Activated naive CD4-positive, alpha-beta T cell treated with anti-CD3 and anti-CD28 coated beads, Interleukin-2, amount 50 U/mL, for 24 hours (primary cell): Measurements from ENCODE around the gene SIPA1.

ENCODE experiments used
- H3K27ac Mint-ChIP-seq: one replicate; pipeline ENCODE4 v1.8.0; 2021; ENCODE audit warnings: mild to moderate bottlenecking, mixed read lengths
- H3K27me3 Mint-ChIP-seq: one replicate; pipeline ENCODE4 v1.8.0; 2021; ENCODE audit warnings: mixed read lengths
- H3K36me3 Mint-ChIP-seq: one replicate; pipeline ENCODE4 v1.8.0; 2021; ENCODE audit warnings: mixed read lengths
- H3K4me1 Mint-ChIP-seq: one replicate; pipeline ENCODE4 v1.8.0; 2021; ENCODE audit warnings: mixed read lengths
- H3K4me3 Mint-ChIP-seq: one replicate; pipeline ENCODE4 v1.8.0; 2021; ENCODE audit warnings: mild to moderate bottlenecking, mixed read lengths
- H3K9me3 Mint-ChIP-seq: one replicate; pipeline ENCODE4 v1.8.0; 2021; ENCODE audit warnings: mixed read lengths

SIPA1 gene

DNA sequence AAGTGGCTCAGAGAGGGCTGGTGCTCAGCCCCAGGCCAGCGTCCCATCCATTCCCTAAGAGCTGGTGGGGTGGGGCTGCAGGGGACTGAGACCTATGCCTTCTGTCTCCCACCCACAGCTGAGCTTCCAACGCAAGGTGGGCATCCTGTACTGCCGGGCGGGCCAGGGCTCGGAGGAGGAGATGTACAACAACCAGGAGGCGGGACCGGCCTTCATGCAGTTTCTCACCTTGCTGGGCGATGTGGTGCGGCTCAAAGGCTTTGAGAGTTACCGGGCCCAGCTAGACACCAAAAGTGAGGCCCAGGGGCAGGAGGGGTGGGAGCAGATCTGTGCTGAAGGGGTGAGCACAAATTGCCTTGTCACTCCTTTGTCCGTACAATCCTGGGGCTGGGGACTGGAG is 6.9 kb downstream of the SIPA1 start:
- Mint-ChIP-seq H3K36me3 (no peaks in the 10 kb centered on the region), H3K4me1 (peaks cover 33% of the 10 kb centered on the region), H3K27ac (no peak overlapping the region), H3K27me3 (no peaks in the 10 kb centered on the region), H3K4me3 (no peak overlapping the region), H3K9me3 (no peaks in the 10 kb centered on the region)

DNA sequence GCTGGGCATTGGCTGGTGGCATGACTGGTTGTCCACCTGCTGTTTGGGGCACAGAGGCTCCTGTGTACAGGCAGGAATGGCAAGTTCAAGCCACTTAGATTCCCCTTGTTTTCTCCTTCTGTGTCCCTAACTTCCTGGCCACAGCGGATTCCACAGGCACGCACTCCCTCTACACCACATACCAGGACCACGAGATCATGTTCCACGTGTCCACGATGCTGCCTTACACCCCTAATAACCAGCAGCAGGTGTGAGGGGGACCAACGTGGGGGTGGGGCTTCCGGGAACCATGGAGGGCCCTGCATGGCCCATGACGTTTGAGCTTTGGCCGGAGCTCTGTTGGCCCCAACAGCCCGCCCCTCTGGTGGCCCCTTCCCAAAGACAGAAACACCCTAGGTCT is 7.8 kb downstream of the SIPA1 start:
- peaks cover 25% of the 10 kb centered on the region for H3K4me1 Mint-ChIP-seq
- H3K27ac Mint-ChIP-seq = no peak overlapping the region
- no peaks in the 10 kb centered on the region for H3K27me3 Mint-ChIP-seq
- no peaks in the 10 kb centered on the region for H3K36me3 Mint-ChIP-seq
- no peak overlapping the region for H3K4me3 Mint-ChIP-seq
- H3K9me3 Mint-ChIP-seq = no peaks in the 10 kb centered on the region

DNA sequence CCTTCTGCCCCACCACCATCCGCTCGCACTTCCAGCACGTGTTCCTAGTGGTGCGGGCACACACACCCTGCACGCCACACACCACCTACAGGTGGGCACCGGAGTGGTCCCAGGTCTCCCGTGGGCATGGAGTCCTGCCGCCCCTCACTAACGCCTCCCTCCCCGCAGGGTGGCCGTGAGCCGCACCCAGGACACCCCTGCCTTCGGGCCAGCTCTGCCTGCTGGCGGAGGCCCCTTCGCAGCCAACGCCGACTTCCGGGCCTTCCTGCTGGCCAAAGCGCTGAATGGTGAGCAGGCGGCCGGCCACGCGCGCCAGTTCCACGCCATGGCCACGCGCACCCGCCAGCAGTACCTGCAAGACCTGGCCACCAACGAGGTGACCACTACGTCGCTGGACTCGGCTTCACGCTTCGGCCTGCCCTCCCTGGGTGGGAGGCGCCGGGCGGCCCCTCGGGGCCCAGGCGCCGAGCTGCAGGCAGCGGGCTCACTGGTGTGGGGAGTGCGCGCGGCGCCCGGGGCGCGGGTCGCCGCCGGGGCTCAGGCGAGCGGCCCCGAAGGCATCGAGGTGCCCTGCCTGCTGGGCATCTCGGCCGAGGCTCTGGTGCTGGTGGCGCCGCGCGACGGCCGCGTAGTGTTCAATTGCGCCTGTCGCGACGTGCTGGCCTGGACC is 8.5 kb downstream of the SIPA1 start:
- no peaks in the 10 kb centered on the region for H3K36me3 Mint-ChIP-seq
- peaks cover 26% of the 10 kb centered on the region for H3K4me1 Mint-ChIP-seq
- H3K27ac Mint-ChIP-seq = no peak overlapping the region
- H3K9me3 Mint-ChIP-seq = no peaks in the 10 kb centered on the region
- no peak overlapping the region for H3K4me3 Mint-ChIP-seq
- H3K27me3 Mint-ChIP-seq = no peaks in the 10 kb centered on the region

DNA sequence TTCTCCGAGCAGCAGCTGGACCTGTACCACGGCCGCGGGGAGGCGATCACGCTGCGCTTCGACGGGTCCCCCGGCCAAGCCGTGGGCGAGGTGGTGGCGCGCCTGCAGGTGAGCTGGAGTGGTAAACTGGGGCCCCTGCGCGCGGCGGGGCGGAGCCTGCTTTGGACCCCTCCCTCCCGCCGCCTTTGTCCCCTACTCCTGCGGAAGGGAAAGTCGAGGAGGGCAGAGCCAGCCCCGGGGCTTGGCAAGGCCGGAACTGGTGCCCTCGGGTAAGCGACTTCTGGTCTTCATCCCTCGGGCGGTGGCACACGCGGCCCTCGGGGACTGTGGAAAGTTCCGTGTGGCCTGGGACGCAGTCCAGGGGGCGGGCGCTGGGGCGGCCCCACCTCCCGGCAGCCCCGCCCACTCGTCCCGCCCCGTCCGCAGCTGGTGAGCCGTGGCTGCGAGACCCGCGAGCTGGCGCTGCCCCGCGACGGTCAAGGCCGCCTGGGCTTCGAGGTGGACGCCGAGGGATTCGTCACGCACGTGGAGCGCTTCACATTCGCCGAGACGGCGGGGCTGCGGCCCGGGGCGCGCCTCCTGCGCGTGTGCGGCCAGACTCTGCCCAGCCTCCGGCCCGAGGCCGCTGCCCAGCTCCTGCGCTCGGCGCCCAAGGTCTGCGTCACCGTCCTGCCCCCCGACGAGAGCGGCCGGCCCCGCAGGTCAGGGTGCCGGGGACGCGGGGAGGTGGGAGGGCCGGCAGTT is 9.2 kb downstream of the SIPA1 start:
- peaks cover 27% of the 10 kb centered on the region for H3K4me1 Mint-ChIP-seq

DNA sequence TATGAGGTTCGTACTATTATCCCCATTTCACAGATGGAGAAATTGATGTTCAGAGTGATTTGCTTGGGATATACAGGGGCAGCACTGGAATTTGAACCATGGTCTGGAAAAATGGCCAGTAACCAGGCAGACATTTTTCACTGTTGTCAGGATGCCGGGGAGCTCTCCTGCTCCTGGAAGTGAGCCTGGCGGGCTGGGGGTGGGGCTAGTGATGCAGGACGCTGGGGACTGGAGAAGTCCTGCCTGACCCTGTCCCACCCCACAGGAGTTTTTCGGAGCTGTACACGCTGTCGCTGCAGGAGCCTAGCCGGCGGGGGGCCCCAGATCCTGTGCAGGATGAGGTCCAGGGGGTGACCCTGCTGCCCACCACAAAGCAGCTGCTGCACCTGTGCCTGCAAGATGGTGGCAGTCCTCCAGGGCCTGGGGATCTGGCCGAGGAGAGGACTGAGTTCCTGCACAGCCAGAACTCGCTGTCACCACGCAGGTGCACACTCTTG is 11.1 kb downstream of the SIPA1 start:
- H3K27ac Mint-ChIP-seq = no peak overlapping the region
- H3K4me3 Mint-ChIP-seq = no peak overlapping the region
- H3K36me3 Mint-ChIP-seq = no peaks in the 10 kb centered on the region
- H3K4me1 Mint-ChIP-seq = peaks cover 32% of the 10 kb centered on the region
- H3K9me3 Mint-ChIP-seq = no peaks in the 10 kb centered on the region
- no peaks in the 10 kb centered on the region for H3K27me3 Mint-ChIP-seq

More for the DNA sequence above, 9.2 kb downstream of the SIPA1 start:
- Mint-ChIP-seq H3K4me3 (no peak overlapping the region), H3K9me3 (no peaks in the 10 kb centered on the region), H3K36me3 (no peaks in the 10 kb centered on the region), H3K27me3 (no peaks in the 10 kb centered on the region), H3K27ac (no peak overlapping the region)

DNA sequence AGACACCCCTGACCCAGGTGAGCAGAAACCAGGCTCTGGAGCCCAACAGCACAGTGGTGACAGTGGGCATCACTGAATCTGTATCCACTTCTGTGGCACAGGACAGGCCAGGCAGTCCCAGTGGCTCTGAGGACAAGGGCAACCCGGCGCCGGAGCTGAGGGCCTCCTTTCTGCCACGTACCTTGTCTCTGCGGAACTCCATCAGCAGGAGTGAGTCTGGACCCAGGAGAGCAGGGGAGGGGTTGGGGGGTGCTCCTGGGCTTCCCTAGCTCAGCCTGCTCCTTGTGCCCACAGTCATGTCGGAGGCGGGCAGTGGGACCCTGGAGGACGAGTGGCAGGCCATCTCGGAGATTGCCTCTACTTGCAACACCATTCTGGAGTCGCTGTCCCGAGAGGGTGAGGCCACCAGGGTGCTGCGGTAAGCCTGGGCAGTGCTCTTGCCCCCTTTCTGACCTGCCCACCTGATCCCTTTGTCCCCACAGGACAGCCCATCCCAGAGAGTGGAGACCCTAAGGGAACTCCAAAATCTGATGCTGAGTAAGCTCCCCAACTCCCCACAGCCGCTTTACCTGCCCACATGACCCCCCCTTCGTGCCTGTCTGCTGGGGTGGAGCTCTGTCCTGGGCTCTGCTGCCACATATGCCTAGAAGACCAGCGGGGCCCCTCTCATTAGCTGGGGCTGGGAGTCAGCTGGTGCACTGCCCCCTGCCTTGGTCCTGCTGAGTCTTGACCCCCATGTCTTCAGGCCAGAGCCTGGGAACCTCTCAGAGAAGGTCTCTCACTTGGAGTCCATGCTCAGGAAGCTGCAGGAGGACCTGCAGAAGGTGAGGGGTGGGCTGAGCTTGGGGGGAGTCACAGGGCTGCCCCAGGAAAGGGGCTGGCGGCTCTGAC is 12.0 kb downstream of the SIPA1 start:
- H3K4me1 Mint-ChIP-seq = peaks cover 31% of the 10 kb centered on the region
- H3K9me3 Mint-ChIP-seq = no peaks in the 10 kb centered on the region
- H3K4me3 Mint-ChIP-seq = no peak overlapping the region
- no peak overlapping the region for H3K27ac Mint-ChIP-seq
- no peaks in the 10 kb centered on the region for H3K36me3 Mint-ChIP-seq
- no peaks in the 10 kb centered on the region for H3K27me3 Mint-ChIP-seq

DNA sequence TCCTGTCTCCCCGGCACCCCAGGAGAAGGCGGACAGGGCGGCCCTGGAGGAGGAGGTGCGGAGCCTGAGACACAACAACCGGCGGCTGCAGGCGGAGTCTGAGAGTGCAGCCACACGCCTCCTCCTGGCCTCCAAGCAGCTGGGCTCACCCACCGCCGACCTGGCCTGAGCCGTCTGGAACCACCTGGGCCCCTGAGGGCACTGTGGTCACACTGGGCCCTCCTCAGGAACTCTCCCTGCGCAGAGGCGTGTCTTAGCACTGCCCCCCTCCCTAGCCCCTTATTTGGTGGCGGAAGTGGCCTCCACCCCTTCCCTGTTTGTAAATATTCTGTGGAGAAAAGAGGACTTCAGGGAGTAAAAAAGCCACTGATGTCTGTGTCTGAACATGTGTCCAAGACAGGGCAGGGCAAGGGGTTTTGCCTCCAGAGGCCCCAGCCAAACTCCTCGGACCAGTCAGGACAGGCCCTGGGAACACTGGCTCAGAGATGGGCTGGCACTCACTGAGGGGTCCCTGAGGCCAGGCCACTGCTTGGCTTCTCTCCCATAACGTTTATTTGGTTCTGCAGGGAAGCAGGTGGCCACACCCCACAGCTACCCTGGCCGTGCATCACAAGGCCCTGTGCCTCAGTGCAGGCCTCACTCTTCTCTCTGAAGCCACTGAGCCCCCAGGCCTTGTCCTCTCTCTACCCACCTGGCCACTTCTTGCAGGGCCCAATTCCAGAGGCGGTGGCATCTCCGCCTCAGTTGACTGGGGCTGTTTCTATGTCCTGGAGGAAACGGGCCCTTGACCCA is 12.8 kb downstream of the SIPA1 start:
- H3K4me3 Mint-ChIP-seq = no peak overlapping the region
- no peaks in the 10 kb centered on the region for H3K9me3 Mint-ChIP-seq
- no peaks in the 10 kb centered on the region for H3K27me3 Mint-ChIP-seq
- H3K36me3 Mint-ChIP-seq = peaks cover 4% of the 10 kb centered on the region
- peaks cover 37% of the 10 kb centered on the region for H3K4me1 Mint-ChIP-seq
- no peak overlapping the region for H3K27ac Mint-ChIP-seq

DNA sequence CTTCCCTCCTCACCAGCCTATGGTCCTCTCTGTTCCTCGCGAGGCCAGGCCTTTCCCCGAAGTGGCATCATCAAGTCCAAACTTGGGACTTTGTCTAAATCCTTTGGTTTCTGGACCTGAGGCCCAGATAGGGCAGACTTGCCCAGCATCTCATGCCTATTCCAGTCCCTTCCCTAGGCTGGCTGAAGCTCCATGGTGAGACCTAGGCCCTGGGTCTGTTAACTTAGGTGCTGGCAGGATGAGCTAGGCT is 13.4 kb downstream of the SIPA1 start:
- H3K9me3 Mint-ChIP-seq = no peaks in the 10 kb centered on the region
- no peaks in the 10 kb centered on the region for H3K27me3 Mint-ChIP-seq
- peak overlapping the region; percentile 30 for H3K27ac Mint-ChIP-seq
- peaks cover 4% of the 10 kb centered on the region for H3K36me3 Mint-ChIP-seq
- peaks cover 40% of the 10 kb centered on the region for H3K4me1 Mint-ChIP-seq
- H3K4me3 Mint-ChIP-seq = peak overlapping the region; percentile 74

DNA sequence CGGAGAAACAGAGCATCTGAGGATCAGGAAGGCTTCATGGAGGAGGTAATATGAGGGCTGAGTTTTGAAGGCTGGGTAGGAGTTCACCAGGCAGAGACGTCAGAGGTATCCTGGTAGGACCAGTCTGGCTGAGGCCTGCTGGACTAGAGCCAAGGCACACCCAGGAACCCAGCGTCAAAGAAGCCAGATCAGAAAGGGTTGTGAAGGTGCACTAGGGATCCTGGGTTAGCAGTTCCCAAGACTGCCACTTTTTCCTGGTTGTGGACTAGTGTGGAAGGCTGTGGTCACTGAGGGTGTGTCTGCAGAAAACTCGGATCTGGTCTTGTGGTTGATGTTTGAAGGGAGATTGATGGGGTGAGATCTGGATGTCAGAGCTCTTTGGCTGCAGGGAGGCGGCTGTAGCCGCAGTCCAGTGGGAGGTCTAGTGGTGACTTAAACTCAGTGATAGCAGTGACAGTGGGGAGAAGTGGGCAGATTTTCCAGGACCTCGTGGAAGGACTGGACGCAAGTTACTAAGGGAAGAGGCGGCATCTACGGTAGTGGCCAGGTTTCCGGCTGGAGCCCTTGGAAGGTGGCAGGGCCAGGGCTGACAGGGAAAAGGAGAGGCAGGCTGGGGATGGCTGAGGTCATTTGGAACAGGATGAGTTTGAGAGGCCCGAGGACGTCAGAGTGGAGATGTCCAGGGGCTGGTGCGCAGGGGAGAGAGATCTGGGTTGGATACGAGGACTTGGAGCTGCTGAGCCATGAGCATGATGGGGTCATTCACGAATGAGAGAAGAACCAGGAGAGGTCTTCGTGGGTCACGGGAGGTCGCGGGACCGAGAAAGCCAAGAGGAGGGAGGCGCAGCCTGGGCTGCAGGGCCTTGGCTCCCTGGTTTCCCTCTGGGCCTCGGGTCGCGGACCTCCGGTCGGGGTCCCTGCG is 13.9 kb downstream of the SIPA1 start:
- Mint-ChIP-seq H3K9me3 (no peaks in the 10 kb centered on the region), H3K4me3 (peak overlapping the region; percentile 74), H3K36me3 (peaks cover 4% of the 10 kb centered on the region), H3K4me1 (peaks cover 42% of the 10 kb centered on the region), H3K27me3 (no peaks in the 10 kb centered on the region), H3K27ac (peak overlapping the region; percentile 30)

DNA sequence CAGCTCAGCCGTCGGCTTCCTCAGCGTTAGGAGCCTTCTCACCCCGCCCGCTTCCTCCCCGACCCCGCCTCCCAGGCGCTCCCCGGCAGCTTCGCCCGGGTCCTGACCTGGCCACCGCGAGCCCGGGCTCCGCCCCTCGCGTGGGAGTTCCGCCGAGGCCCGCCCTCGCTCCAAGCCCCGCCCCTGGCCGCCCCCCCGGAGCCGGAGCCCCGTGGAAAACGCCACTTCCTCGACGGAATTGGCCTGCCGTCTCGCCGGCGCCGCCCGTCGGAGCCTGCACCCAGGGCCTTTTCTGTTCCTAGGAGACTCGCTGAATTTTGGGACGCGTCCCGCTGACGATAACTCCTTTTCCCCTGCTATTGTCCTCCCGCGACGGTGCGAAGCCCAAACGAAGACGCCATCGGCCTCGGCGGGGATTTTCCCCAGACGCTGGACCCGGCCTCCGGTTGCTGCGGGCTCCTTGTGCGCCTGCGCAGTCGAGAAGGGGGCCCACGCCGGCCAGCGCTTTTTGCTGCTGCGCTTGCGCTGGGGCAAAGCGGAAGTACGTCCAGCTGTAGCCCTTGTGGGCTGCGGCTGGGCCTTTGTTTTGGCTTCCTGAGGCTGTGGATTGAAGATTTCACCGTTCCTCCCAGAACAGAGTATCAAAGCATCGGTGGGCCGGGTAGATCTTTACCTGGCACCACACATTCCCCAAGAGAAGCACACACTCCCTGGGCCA is 14.8 kb downstream of the SIPA1 start:
- H3K4me1 Mint-ChIP-seq = peaks cover 49% of the 10 kb centered on the region
- peaks cover 6% of the 10 kb centered on the region for H3K36me3 Mint-ChIP-seq
- peak overlapping the region; percentile 95 for H3K27ac Mint-ChIP-seq
- peak overlapping the region; percentile 90 for H3K4me3 Mint-ChIP-seq
- H3K9me3 Mint-ChIP-seq = no peaks in the 10 kb centered on the region
- no peaks in the 10 kb centered on the region for H3K27me3 Mint-ChIP-seq

DNA sequence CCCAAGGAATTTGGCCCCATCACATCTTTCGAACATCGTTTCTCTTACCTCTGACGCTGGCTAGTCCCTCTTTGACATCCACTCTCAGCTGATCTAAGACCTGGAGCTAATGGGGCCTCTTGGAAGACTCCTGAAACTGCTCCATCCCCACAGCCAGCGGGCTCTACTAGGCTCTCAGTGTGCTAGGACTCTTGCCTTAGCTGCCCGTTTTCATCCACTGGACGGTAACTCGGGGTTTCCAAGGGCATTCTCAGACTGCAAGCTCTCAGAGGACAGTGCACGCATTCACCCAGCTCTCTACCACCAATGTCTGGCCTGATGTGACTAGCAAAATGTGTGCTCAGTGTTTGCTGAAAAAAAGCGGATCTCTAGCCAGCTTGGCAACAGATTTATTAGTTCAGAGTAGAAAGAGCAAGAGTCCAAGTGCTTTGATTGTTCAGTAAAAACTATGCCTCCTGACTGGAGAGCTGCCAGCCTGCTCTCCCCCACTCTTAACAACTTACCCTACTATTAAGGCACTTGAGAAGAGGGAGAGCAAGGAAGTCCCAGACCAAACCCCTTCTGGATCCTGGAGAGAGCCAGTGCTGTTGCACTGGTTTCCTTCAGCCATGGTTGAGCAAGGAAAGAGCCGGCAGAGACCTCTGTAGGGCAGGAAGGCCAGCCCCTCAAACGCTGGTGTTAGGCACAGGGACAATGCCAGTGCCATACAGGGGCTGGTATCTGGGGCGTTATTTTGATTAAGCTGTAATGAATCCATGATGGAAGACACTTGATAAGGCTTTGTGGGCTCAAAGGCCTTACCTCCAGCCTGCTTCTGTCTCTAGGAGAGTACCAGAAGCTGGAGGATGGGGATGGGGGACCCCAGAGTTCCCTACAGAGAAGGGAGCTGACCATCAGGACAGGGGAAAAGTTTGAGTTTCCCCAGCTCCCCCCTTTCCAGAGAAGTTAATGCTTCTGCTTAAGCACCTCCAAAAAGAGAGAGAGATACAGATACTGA is 15.6 kb downstream of the SIPA1 start:
- Mint-ChIP-seq H3K4me1 (peaks cover 49% of the 10 kb centered on the region), H3K27me3 (no peaks in the 10 kb centered on the region)

DNA sequence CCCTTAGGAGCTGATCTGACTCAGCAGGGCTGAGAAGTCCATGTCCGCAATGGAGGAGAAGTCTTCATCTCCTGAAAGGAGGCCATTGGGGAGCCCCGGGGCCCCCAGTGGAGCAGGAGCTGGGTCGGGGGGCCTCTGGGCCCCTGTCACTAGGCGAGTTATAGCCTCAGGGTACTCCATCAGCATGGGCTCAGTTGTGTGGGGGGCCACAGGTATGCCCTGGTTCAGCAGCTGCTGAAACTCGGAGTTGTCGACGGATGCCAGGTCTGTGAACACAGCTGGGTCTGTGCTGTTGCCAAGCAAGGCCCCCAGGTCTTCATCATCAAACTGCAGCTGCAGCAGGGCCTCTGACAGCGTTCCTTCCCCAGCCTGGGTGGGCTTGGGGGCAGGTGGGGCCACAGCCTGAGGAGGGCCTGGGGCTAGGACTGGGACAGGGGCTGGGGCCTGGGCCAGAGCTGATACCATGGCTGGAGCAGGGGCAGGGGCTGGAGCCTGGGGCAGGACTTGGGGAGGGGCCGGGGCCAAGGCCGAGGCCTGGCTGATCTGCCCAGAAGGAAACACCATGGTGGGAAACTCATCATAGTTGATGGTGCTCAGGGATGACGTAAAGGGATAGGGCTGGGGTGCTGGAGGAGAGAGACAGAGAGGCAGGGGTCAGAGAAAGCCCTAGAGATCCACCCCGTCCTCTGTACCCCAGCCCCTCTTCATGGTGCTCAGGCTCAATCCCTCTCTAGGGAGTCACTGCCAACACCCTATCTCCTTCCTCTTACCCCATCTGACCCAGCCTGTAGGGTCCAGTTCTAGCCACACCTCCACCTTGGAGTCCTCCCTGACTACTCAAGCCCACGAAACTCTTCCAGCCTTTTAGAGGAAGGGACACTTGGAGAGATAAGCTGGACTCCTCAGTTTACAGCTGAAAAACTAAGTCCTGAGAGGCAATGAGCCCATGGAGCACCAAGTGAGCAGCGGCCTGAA is 16.8 kb downstream of the SIPA1 start:
- Mint-ChIP-seq H3K4me3 (no peak overlapping the region), H3K4me1 (peaks cover 60% of the 10 kb centered on the region), H3K9me3 (no peaks in the 10 kb centered on the region), H3K27ac (no peak overlapping the region), H3K36me3 (peaks cover 12% of the 10 kb centered on the region), H3K27me3 (no peaks in the 10 kb centered on the region)

More for the DNA sequence above, 15.6 kb downstream of the SIPA1 start:
- Mint-ChIP-seq H3K27ac (peak overlapping the region; percentile 95), H3K9me3 (no peaks in the 10 kb centered on the region), H3K4me3 (peak overlapping the region; percentile 90), H3K36me3 (peaks cover 6% of the 10 kb centered on the region)
